ENCODE data around the gene HDAC4.

The HDAC4 gene

DNA sequence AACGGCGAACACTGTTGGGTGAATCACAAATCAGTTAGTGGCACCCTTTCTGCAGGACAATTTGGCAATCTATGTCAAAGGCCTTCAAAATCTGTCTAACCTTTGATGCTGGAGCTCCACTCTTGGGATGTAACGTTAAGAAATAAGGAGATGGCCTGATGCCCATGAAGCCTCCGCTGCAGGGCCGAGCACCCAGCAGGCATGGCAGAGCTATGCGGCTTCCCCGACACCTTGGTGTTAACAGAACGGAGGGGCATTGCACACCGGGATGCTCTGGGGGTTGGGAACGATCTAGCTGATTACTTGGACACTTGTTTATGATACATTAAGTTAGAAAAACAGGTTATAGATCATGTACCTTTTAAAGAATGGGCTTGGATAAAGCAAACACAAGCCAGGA, 265.3 kb downstream of the HDAC4 start:
- no peak for TF ChIP-seq JUND (IDR thresholded peaks at IDR 0.05; ENCODE audit: low read depth)
- in situ Hi-C loops (cut with HindIII; ENCODE audit: low pct_unique_long_range_greater_than_20kb, low sequenced_read_pairs), result no loop called here
- no peak for DNase-seq (ENCODE audit: low read depth in 1 of 2, low spot score in 1 of 2)

DNA sequence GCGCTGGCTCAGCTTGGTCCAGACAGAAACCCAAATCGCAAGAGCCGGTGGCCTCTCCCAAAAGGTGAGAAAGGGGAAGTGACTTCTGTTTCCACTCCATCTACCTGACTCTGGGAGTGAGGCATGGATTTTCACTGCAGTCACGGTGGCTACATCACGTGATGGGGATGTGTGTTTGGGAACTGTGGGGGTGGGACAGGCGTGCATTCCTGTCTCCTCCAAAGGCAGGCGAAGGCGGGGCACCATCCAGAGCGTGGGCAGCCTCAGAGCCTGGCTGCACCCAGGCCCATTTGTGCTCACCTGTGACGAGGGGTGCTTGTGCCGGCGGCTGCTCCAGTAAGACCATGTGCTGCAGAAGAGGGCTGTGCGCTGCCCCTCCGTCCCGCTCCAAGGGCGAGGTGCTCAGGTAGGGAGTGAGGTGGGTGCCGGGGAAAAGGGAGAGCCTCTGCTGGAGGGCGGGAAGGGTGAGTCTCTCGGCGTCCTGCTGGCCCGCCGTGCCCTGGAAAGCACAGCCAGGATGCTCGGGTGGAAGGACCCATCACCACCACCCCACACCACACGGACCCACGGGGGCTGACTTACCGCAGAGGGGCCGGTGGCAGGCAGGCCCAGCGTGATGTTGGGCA, 266.8 kb downstream of the HDAC4 start:
- no peak for DNase-seq (ENCODE audit: low read depth in 1 of 2, low spot score in 1 of 2)
- in situ Hi-C loops (cut with HindIII; ENCODE audit: low pct_unique_long_range_greater_than_20kb, low sequenced_read_pairs), result no loop called here
- TF ChIP-seq JUND (IDR thresholded peaks at IDR 0.05; ENCODE audit: low read depth), result no peak

DNA sequence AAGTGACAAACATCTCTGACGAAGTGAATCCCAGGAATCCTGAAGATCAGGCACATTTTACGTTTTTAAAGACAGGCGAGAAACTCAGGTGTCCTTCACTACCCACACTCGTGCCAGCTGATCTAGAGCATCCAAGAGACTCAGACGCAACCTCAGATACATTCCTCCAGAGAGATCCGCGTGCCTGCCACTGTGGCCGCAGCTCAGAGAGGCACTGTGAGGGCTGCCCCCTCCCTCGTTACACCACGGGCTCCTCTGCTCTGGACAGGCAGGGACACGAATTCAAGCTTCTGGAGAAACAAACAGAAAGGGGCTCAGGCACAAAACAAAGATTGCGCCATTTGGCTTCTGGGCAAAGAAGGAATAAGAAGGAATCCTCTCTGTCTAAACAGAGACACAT, 268.0 kb downstream of the HDAC4 start:
- no peak for TF ChIP-seq JUND (IDR thresholded peaks at IDR 0.05; ENCODE audit: low read depth)
- in situ Hi-C loops (cut with HindIII; ENCODE audit: low pct_unique_long_range_greater_than_20kb, low sequenced_read_pairs), result no loop called here
- DNase-seq (ENCODE audit: low read depth in 1 of 2, low spot score in 1 of 2), result no peak

DNA sequence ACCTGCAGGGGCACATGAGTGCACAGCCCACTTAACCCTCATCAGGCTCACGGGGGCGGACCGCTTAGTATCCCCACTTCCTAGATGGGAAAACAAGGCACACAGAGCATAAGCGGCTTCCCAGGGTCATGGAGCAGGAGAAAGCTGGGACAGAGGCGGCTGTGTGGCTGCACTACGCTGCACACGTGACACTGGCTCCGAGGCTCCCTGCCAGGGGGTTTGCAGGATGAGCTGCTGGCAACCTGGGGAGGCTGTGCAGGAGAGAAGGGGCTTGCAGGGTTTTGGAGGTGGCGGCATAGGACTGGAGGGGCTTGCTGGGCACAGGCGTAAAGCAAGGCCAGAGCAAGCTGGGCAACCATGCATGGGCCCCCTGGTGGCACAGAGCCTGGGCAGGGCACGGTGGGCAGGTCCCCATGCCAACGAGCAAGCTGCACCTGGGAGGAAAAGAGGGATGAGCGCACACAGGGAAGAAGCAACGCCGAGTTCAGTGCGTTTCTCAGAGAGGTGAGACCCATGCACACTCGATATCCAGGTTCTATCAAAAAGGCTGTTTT, 268.6 kb downstream of the HDAC4 start:
- in situ Hi-C loops (cut with HindIII; ENCODE audit: low pct_unique_long_range_greater_than_20kb, low sequenced_read_pairs), result no loop called here
- no peak for TF ChIP-seq JUND (IDR thresholded peaks at IDR 0.05; ENCODE audit: low read depth)

DNA sequence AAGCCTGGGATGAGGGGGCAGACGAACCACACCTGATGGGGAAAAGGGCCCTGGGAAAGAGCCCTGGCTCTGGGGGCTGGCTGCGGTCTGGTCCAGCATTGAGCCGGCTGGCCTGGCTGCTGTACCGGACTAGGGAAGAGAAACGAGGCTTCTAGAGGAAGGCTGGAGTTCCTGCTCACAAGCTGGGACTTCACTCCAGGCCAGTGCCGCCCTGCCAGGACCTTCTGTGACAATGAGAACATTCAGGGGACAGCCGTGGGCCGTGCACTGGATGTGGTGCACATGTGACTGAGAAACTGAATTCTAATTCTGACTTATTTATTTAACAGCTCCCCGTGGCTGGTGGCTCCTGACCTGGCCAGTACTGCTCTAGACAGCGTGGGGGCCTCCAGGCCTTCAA, 269.3 kb downstream of the HDAC4 start:
- TF ChIP-seq JUND (IDR thresholded peaks at IDR 0.05; ENCODE audit: low read depth), result no peak
- in situ Hi-C loops (cut with HindIII; ENCODE audit: low pct_unique_long_range_greater_than_20kb, low sequenced_read_pairs), result no loop called here

More for the DNA sequence above, 268.6 kb downstream of the HDAC4 start:
- no peak for DNase-seq (ENCODE audit: low read depth in 1 of 2, low spot score in 1 of 2)

DNA sequence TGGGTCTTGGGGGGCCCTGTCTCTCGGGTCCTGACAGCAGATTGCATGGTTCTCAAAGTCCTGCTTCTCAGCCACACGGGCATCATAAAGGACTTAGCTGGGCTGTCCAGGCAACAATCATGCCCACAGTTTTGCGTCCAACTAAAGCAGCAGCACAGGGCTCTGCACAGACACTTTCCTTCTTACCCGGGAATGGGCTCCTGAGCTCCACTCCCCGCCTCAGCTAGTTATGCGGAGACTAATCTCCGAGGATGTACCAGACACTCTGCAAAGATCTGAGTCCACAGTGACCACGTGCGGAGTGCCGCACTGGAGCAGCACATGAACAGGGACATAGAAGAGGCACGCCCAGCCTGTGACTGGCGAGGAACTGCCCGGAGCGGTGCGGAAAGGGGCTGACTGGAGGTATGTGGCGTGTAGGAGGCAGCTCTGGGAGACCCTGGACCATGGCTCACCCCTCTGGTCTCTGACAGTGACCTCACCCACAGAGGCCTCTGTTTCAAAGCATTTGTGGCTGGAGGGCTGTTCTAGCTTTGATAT, 270.0 kb downstream of the HDAC4 start:
- no peak for DNase-seq (ENCODE audit: low read depth in 1 of 2, low spot score in 1 of 2)
- no peak for TF ChIP-seq JUND (IDR thresholded peaks at IDR 0.05; ENCODE audit: low read depth)
- in situ Hi-C loops (cut with HindIII; ENCODE audit: low pct_unique_long_range_greater_than_20kb, low sequenced_read_pairs), result no loop called here

More for the DNA sequence above, 269.3 kb downstream of the HDAC4 start:
- no peak for DNase-seq (ENCODE audit: low read depth in 1 of 2, low spot score in 1 of 2)

DNA sequence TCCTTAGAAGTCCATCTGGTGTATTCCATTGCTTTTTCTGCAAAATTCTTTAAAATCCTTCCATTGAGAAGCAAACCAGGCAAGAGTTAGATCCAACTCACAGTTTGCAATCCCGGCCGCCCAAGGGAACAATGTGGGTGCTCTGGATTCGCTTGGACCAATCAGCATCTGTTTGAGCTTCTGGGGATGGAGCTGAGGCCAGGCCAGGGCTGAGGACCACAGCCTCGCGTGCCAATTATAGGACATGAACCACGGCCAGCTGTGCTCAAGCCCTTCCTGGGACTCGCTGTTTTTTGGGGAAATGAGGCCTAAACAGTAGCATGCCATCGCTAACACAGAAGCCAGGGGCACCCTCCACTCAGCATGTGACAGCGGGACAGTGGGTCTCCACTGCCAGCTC, 270.8 kb downstream of the HDAC4 start:
- DNase-seq (ENCODE audit: low read depth in 1 of 2, low spot score in 1 of 2), result no peak
- in situ Hi-C loops (cut with HindIII; ENCODE audit: low pct_unique_long_range_greater_than_20kb, low sequenced_read_pairs), result no loop called here
- TF ChIP-seq JUND (IDR thresholded peaks at IDR 0.05; ENCODE audit: low read depth), result no peak

DNA sequence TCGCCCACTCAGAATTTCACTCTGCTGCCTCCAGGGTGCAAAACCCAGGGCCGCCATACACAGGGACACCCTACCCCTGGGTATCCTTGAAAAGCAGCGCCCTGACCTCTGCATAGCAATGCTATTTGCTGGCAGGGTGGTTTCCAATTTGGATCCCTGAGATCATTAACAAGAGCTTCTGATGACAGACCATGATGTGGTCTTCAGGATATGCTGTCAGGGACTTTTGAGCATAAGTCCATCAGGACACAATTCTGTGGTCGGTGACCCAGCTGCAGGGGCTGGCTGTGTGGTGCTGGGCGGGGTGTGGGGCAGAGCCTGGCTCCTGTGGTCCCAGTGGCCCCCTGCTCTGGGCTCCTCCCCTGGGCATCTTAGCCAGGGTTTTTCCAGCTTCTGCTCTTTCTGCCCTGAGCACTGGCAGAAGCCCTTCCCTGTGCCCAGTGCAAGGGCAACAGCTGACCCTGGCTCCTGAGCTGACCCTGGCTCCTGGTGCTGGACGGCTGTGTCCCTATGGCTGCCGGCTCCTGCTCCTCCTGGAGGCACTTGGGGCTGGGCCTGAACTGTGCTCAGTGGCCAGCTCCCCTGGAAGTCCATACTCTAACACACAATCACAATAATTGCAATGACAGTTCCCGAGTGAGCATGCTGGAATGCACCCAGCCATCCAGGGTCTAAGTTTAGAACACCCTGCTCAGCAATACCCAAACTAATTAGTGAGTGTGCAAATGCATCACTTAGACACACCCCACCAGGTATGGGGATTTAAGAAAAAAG, 271.5 kb downstream of the HDAC4 start:
- in situ Hi-C loops (cut with HindIII; ENCODE audit: low pct_unique_long_range_greater_than_20kb, low sequenced_read_pairs), result no loop called here
- no peak for TF ChIP-seq JUND (IDR thresholded peaks at IDR 0.05; ENCODE audit: low read depth)
- DNase-seq (ENCODE audit: low read depth in 1 of 2, low spot score in 1 of 2), result no peak

DNA sequence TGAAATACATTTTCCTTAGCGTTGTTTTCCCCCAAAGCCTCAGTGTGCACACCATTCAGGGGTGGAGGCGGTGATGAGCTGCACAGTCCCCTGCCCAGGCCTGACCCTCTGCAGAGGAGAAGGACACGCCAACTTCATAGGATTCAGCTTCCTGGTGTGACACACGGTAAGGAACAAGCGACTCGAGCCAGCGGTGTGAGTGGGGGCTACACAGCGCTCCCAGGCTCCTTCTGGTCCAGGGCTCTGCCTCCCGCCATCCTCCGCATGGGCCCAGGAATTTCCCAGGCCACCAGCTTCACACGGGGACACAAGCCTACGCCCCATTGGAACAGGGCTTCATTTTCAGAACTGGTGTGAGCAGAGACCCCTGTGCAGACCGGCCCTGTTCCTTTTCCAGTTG, 272.1 kb downstream of the HDAC4 start:
- DNase-seq (ENCODE audit: low read depth in 1 of 2, low spot score in 1 of 2), result no peak
- TF ChIP-seq JUND (IDR thresholded peaks at IDR 0.05; ENCODE audit: low read depth), result no peak
- in situ Hi-C loops (cut with HindIII; ENCODE audit: low pct_unique_long_range_greater_than_20kb, low sequenced_read_pairs), result no loop called here

DNA sequence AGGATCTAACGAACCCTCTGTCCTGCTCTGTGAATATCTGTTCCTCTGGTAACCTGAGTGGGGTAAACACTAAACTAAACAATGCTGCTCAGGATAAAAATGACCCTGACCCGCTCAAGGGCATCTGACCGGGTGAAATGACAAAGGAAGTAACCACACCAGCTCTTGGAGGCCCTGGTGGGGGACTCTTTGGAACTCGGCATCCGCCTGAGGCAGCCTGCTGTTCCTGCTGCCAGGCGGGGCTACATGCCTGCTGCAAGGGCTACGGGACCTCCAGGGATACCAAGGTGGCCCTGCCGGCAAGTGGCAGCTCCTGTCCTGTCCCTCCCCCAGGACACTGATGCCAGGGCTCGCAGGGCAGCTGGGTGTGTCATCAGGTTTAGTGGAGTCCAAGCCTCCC, 273.3 kb downstream of the HDAC4 start:
- DNase-seq (ENCODE audit: low read depth in 1 of 2, low spot score in 1 of 2), result no peak
- in situ Hi-C loops (cut with HindIII; ENCODE audit: low pct_unique_long_range_greater_than_20kb, low sequenced_read_pairs), result no loop called here

DNA sequence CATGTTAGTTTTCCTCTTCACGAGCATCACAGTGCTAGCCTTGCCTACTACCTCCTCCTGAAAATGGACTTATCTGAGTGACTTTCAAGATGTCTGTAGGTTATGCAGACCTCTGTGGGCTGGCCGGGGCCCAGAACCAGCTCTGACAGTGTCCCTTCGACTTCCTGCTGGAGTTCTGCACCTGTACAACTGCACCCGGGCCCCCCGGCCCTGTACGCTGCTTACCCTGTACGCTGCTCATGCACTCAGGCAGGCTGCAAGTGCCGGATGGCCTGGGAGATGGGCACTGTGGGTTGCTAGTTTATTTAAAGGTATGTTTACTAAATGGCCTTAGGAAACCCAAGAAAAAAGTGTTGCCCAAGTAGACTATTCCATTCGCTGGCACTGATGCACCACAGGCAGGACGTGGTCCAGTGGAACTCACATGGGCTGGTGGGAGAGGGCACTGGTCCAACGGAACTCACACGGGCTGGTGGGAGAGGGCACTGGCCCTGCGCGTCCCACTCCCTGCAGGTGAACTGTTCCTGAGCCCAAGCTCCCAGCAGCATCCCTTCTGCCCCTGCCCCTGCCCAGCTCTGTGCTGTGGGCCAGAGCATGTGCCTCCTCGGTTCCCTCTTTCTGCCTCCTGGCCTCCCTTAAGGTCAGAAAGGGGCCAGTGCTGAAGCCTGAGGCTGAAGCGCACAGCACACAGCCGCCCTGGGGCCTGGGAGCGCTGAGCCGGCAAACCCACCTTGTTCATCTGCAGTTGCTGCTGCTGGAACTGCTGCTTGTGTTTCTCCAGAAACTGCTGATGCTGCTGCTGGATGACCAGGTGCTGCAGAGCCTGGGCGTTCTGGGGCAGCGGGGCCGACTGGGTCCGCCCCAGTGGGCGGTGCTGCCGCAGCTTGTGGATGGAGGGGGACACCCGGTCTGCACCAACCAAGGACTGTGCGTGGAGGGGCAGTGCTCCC, 274.8 kb downstream of the HDAC4 start:
- in situ Hi-C loops (cut with HindIII; ENCODE audit: low pct_unique_long_range_greater_than_20kb, low sequenced_read_pairs), result no loop called here
- DNase-seq (ENCODE audit: low read depth in 1 of 2, low spot score in 1 of 2), result no peak
- TF ChIP-seq JUND (IDR thresholded peaks at IDR 0.05; ENCODE audit: low read depth), result no peak

More for the DNA sequence above, 273.3 kb downstream of the HDAC4 start:
- no peak for TF ChIP-seq JUND (IDR thresholded peaks at IDR 0.05; ENCODE audit: low read depth)
